Mucosa of rectum (tissue), 2 donors: ENCODE results near the gene MPIG6B.

Source experiments
- H3K27ac ChIP-seq, 2 donors: one replicate each; pipeline ENCODE4 v1.7.0; 2013; ENCODE audit warnings: inconsistent platforms in 2 of 2, low read depth in 2 of 2, low read length in 2 of 2
- H3K27me3 ChIP-seq, 2 donors: one replicate each; pipeline ENCODE4 v1.7.0; 2013; ENCODE audit warnings: low read length in 2 of 2; ENCODE audit not compliant: control insufficient read depth in 2 of 2, insufficient read depth in 2 of 2
- H3K36me3 ChIP-seq, 2 donors: one replicate each; pipeline ENCODE4 v1.7.0; 2013; ENCODE audit warnings: low read length in 2 of 2; ENCODE audit not compliant: control insufficient read depth in 2 of 2, insufficient read depth in 2 of 2
- H3K4me1 ChIP-seq, 2 donors: one replicate each; pipeline ENCODE4 v1.7.0; 2013; ENCODE audit warnings: low read length in 2 of 2, mild to moderate bottlenecking in 1 of 2; ENCODE audit not compliant: control insufficient read depth in 2 of 2, insufficient read depth in 2 of 2
- H3K4me3 ChIP-seq, 2 donors: one replicate each; pipeline ENCODE4 v1.7.0; 2013; ENCODE audit warnings: low read length in 2 of 2
- H3K9ac ChIP-seq, 2 donors: one replicate each; pipeline ENCODE4 v1.7.0; 2013; ENCODE audit warnings: low read length in 2 of 2, low read depth in 1 of 2, mild to moderate bottlenecking in 1 of 2
- H3K9me3 ChIP-seq, 2 donors: one replicate each; pipeline ENCODE4 v1.7.0; 2013; ENCODE audit warnings: low read length in 2 of 2; ENCODE audit not compliant: control insufficient read depth in 2 of 2
- donor health status: healthy.
- donor health status: Normal muscosa, but diverticular disease.

Gene MPIG6B

GRCh38 chr6:31765910-31766794 lies 43.0 kb downstream of the MPIG6B start:
- Histone ChIP-seq H3K4me3 (peak overlapping the region; percentile 29), H3K9ac (no peak overlapping the region), H3K9me3 (no peaks in the 10 kb centered on the region), H3K4me1 (peaks cover 0 to 4% of the 10 kb centered on the region in 2 donors), H3K27ac (no peak overlapping the region), H3K36me3 (no peaks in the 10 kb centered on the region), H3K27me3 (no peaks in the 10 kb centered on the region)

GRCh38 chr6:31767096-31767645 lies 44.0 kb downstream of the MPIG6B start:
- Histone ChIP-seq H3K9me3 (no peaks in the 10 kb centered on the region), H3K9ac (no peak overlapping the region), H3K27ac (no peak overlapping the region), H3K36me3 (no peaks in the 10 kb centered on the region), H3K27me3 (no peaks in the 10 kb centered on the region), H3K4me1 (peaks cover 0 to 4% of the 10 kb centered on the region in 2 donors), H3K4me3 (no peak overlapping the region)

GRCh38 chr6:31768363-31769257 lies 45.4 kb downstream of the MPIG6B start:
- Histone ChIP-seq H3K27me3 (no peaks in the 10 kb centered on the region), H3K27ac (no peak overlapping the region)

GRCh38 chr6:31769684-31770371 lies 46.7 kb downstream of the MPIG6B start:
- Histone ChIP-seq H3K4me3 (peak overlapping the region in 1 of 2 donors; percentile 3), H3K4me1 (peaks cover 0 to 10% of the 10 kb centered on the region in 2 donors), H3K9ac (peak overlapping the region in 1 of 2 donors; percentile 46), H3K27ac (peak overlapping the region; percentile 65 to 72), H3K36me3 (no peaks in the 10 kb centered on the region), H3K27me3 (no peaks in the 10 kb centered on the region), H3K9me3 (no peaks in the 10 kb centered on the region)

More at GRCh38 chr6:31768363-31769257, 45.4 kb downstream of the MPIG6B start:
- Histone ChIP-seq H3K4me3 (no peak overlapping the region), H3K9me3 (no peaks in the 10 kb centered on the region), H3K4me1 (peaks cover 0 to 9% of the 10 kb centered on the region in 2 donors), H3K9ac (no peak overlapping the region), H3K36me3 (no peaks in the 10 kb centered on the region)

- no peak overlapping the region for H3K4me3 ChIP-seq
- peak overlapping the region; percentile 60 to 70 for H3K27ac ChIP-seq
- no peaks in the 10 kb centered on the region for H3K36me3 ChIP-seq
- H3K9me3 ChIP-seq, result no peaks in the 10 kb centered on the region
- H3K4me1 ChIP-seq, result peaks cover 9 to 19% of the 10 kb centered on the region in 2 donors
- no peak overlapping the region for H3K9ac ChIP-seq
- H3K27me3 ChIP-seq, result no peaks in the 10 kb centered on the region
These were observed 47.7 kb downstream of the MPIG6B start for GRCh38 chr6:31770860-31771259.

- Histone ChIP-seq H3K4me1 (peaks cover 21 to 30% of the 10 kb centered on the region in 2 donors), H3K9ac (no peak overlapping the region), H3K27ac (no peak overlapping the region), H3K9me3 (no peaks in the 10 kb centered on the region), H3K36me3 (no peaks in the 10 kb centered on the region), H3K4me3 (no peak overlapping the region), H3K27me3 (no peaks in the 10 kb centered on the region)
These were observed 48.8 kb downstream of the MPIG6B start for GRCh38 chr6:31771992-31772358.

- Histone ChIP-seq H3K36me3 (peaks cover 5 to 6% of the 10 kb centered on the region in 2 donors), H3K9me3 (no peaks in the 10 kb centered on the region), H3K4me1 (peaks cover 27 to 32% of the 10 kb centered on the region in 2 donors), H3K27ac (peak overlapping the region; percentile 74 to 85), H3K4me3 (no peak overlapping the region), H3K27me3 (no peaks in the 10 kb centered on the region), H3K9ac (peak overlapping the region in 1 of 2 donors; percentile 66)
These were observed 52.0 kb downstream of the MPIG6B start for GRCh38 chr6:31775184-31775583.

GRCh38 chr6:31775633-31776484 lies 52.7 kb downstream of the MPIG6B start:
- Histone ChIP-seq H3K36me3 (peaks cover 11 to 13% of the 10 kb centered on the region in 2 donors), H3K4me1 (peaks cover 27 to 32% of the 10 kb centered on the region in 2 donors), H3K9me3 (no peaks in the 10 kb centered on the region), H3K27ac (peak overlapping the region; percentile 74 to 85), H3K4me3 (no peak overlapping the region), H3K9ac (peak overlapping the region; percentile 32 to 77), H3K27me3 (no peaks in the 10 kb centered on the region)
